Mucosa of descending colon (tissue), 3 donors: ENCODE results near the gene PLCB4. TPM values are rescaled to one million over a fixed set of nuclear protein-coding genes. Genes with fewer than 3 reads are reported as not detected.
A peak's percentile ranks its signal among the peaks of the same experiment; 100 is the strongest.

Experiments used
- ATAC-seq: fragments of 200-7000 bp; cut with Tn5 transposase; one replicate; pipeline ENCODE4 v1.9.1; 2020; ENCODE audit warnings: mild to moderate bottlenecking, moderate library complexity
- DNase-seq, 3 donors: peaks; one replicate each; pipeline ENCODE4 v3.0.0-alpha.2; 2020
- H3K36me3 ChIP-seq: fragments of 200-600 bp; one replicate; pipeline ENCODE4 v1.8.0; 2021; ENCODE audit warnings: low read depth, mild to moderate bottlenecking
- H3K4me1 ChIP-seq: fragments of 200-600 bp; one replicate; pipeline ENCODE4 v1.8.0; 2021; ENCODE audit warnings: low read depth, mild to moderate bottlenecking
- H3K4me3 ChIP-seq: fragments of 200-600 bp; one replicate; pipeline ENCODE4 v1.8.0; 2021; ENCODE audit warnings: mild to moderate bottlenecking
- H3K9me3 ChIP-seq: fragments of 200-600 bp; one replicate; pipeline ENCODE4 v1.8.0; 2021; ENCODE audit warnings: mild to moderate bottlenecking
- CTCF ChIP-seq: fragments of 200-600 bp; IDR thresholded peaks from one replicate; pipeline ENCODE4 v1.8.0; 2022; ENCODE audit warnings: antibody characterized with exemption, mild to moderate bottlenecking
- intact Hi-C, 2 donors: fragments of 100-400 bp; cut with DNase I in 1 of 2; cut with micrococcal nuclease in 1 of 2; formaldehyde crosslinking; loops; one replicate each; pipeline versions ENCODE4 v1.11.0 to v1.11.1; 2022; cut with DNase I, micrococcal nuclease
- total RNA-seq, 3 donors: library from RNA; stranded (reverse); fragmentation: NEBNext Ultra II Directional in 2 of 3; extraction: Animal tissue kit (Norgen Biotek cat#: 25700) in 2 of 3; gene quantifications; one replicate each; pipeline versions ENCODE4 v1.2.1 to v1.2.4, GENCODE V29; 2021 to 2023
- donor health status: DM: no; HTN: no; CAD: no; lungs with moderate emphysema.
- donor health status: DM: no; HTN: no; CAD: no.
- donor health status: DM: no; HTN: yes; CAD: no.

The PLCB4 gene
- total RNA-seq, 3 donors from 2014 or later, result 37.8 to 55.0 (median 51.2) TPM

DNA sequence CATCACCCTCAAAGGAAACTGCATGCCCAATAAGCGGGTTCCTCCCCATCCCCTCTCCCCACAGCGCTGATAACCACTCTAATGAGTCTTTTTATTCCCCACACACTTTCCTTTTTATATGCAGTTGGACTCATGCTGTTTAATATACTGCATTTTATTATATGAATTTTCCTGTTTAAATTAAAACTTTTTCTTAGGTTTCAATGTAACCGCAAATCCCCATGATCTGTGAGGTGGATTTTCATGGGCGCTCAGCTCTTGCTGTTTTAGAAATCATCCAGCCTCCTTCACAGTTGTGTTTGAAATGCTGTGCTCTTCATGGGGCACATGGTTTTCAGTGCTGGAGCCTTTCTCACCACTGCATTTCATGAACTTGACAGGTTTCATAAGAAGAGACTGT lies 280.4 kb downstream of the PLCB4 start:
- H3K4me3 ChIP-seq, result no peak overlapping the region
- no peaks in the 10 kb centered on the region for H3K36me3 ChIP-seq
- no peak for DNase-seq
- intact Hi-C loops, result loop anchor here in 1 of 2 donors (5.0 kb wide), 1 partner anchor 132 kb away; no protein-coding TSS in a partner anchor
- H3K9me3 ChIP-seq, result no peaks in the 10 kb centered on the region
- H3K4me1 ChIP-seq, result no peaks in the 10 kb centered on the region
- no peak for ATAC-seq
- no peak for TF ChIP-seq CTCF

- H3K4me1 ChIP-seq, result no peaks in the 10 kb centered on the region
- intact Hi-C loops, result loop anchor here (10.0 kb wide), 3 partner anchors 288 to 568 kb away; partner anchors contain the start of gene PLCB4 (in 1 of the 2)
- DNase-seq, result no peak
- H3K36me3 ChIP-seq, result no peaks in the 10 kb centered on the region
- ATAC-seq, result no peak
- no peaks in the 10 kb centered on the region for H3K9me3 ChIP-seq
- no peak overlapping the region for H3K4me3 ChIP-seq
- no peak for TF ChIP-seq CTCF
Observed at GRCh38 chr20:9352739-9353138, 283.9 kb downstream of the PLCB4 start.

GRCh38 chr20:9353180-9353915 lies 284.5 kb downstream of the PLCB4 start:
- intact Hi-C loops, result loop anchor here (10.0 kb wide), 3 partner anchors 289 to 569 kb away; partner anchors contain the start of gene PLCB4 (in 1 of the 2)
- TF ChIP-seq CTCF, result no peak
- no peaks in the 10 kb centered on the region for H3K4me1 ChIP-seq
- DNase-seq (no peak), ATAC-seq (peak; percentile 52)
- no peaks in the 10 kb centered on the region for H3K9me3 ChIP-seq
- H3K36me3 ChIP-seq, result no peaks in the 10 kb centered on the region
- H3K4me3 ChIP-seq, result no peak overlapping the region

GRCh38 chr20:9353916-9354276 lies 285.0 kb downstream of the PLCB4 start:
- intact Hi-C loops, result loop anchor here (10.0 kb wide), 3 partner anchors 289 to 569 kb away; partner anchors contain the start of gene PLCB4 (in 1 of the 2)
- ATAC-seq (no peak), DNase-seq (no peak)

GRCh38 chr20:9354579-9354978 lies 285.7 kb downstream of the PLCB4 start:
- no peak for DNase-seq
- Histone ChIP-seq H3K4me1 (no peaks in the 10 kb centered on the region), H3K36me3 (no peaks in the 10 kb centered on the region), H3K4me3 (no peak overlapping the region), H3K9me3 (no peaks in the 10 kb centered on the region)
- intact Hi-C loops, result loop anchor here (10.0 kb wide), 3 partner anchors 290 to 570 kb away; partner anchors contain the start of gene PLCB4 (in 1 of the 2)
- no peak for TF ChIP-seq CTCF
- ATAC-seq, result no peak

More at GRCh38 chr20:9353916-9354276, 285.0 kb downstream of the PLCB4 start:
- no peaks in the 10 kb centered on the region for H3K36me3 ChIP-seq
- TF ChIP-seq CTCF, result no peak
- H3K4me1 ChIP-seq, result no peaks in the 10 kb centered on the region
- no peaks in the 10 kb centered on the region for H3K9me3 ChIP-seq
- no peak overlapping the region for H3K4me3 ChIP-seq
